Ascending aorta (tissue), 2 donors: ENCODE data around the gene TGIF2. TPM values are rescaled to one million over a fixed set of nuclear protein-coding genes. Genes with fewer than 3 reads are reported as not detected.

Source experiments
- DNase-seq, 2 donors: peaks; one replicate each; pipeline ENCODE4 v3.0.0-alpha.2; 2019; ENCODE audit warnings: low spot score in 2 of 2
- H3K27ac ChIP-seq, 2 donors: fragments of 200-600 bp; sonication (generic); one replicate each; pipeline ENCODE4 v1.5.1; 2016 to 2017; ENCODE audit warnings: mild to moderate bottlenecking in 1 of 2
- H3K27me3 ChIP-seq: fragments of 200-600 bp; sonication (generic); one replicate; pipeline ENCODE4 v1.5.1; 2017
- H3K36me3 ChIP-seq, 2 donors: fragments of 200-600 bp; sonication (generic); one replicate each; pipeline ENCODE4 v1.5.1; 2016
- H3K4me1 ChIP-seq, 2 donors: fragments of 200-600 bp; sonication (generic); one replicate each; pipeline ENCODE4 v1.5.1; 2016 to 2017; ENCODE audit warnings: mild to moderate bottlenecking in 1 of 2
- H3K4me3 ChIP-seq, 2 donors: fragments of 200-600 bp; sonication (generic); one replicate each; pipeline ENCODE4 v1.5.1; 2016 to 2017; ENCODE audit warnings: mild to moderate bottlenecking in 1 of 2
- H3K9me3 ChIP-seq, 2 donors: fragments of 200-600 bp; sonication (generic); one replicate each; pipeline ENCODE4 v1.5.1; 2016
- CTCF ChIP-seq, 3 experiments: fragments of 200-600 bp in 2 of 3; fragments of 450-650 bp in 1 of 3; sonication (generic) in 2 of 3; IDR thresholded peaks; one replicate each; pipeline ENCODE4 v1.5.1; 2016 to 2019; ENCODE audit warnings: antibody characterized with exemption in 3 of 3, mild to moderate bottlenecking in 1 of 3, moderate library complexity in 1 of 3
- intact Hi-C: fragments of 100-400 bp; cut with DNase I; formaldehyde crosslinking; loops from one replicate; pipeline ENCODE4 v1.15.1; 2023
- total RNA-seq: library from RNA; depleted of rRNA; stranded (reverse); fragments of >200 nt; gene quantifications from one replicate; pipeline ENCODE4 v1.1.0, GENCODE V29; 2016

The TGIF2 gene
- total RNA-seq, 1 donor from 2014 or later = 29.8 TPM

GRCh38 chr20:36614781-36615557, 41.6 kb downstream of the TGIF2 start:
- DNase-seq = no peak
- no peak for TF ChIP-seq CTCF (IDR thresholded peaks at IDR 0.05)
- peaks cover 39 to 52% of the 10 kb centered on the region in 2 donors for H3K36me3 ChIP-seq
- no peaks in the 10 kb centered on the region for H3K27me3 ChIP-seq
- H3K9me3 ChIP-seq = no peaks in the 10 kb centered on the region
- no peak overlapping the region for H3K27ac ChIP-seq
- no peak overlapping the region for H3K4me3 ChIP-seq
- H3K4me1 ChIP-seq = no peaks in the 10 kb centered on the region
- intact Hi-C loops = no loop called here

- no peak for DNase-seq
- Histone ChIP-seq H3K9me3 (no peaks in the 10 kb centered on the region), H3K4me3 (no peak overlapping the region), H3K27me3 (no peaks in the 10 kb centered on the region), H3K27ac (no peak overlapping the region), H3K4me1 (no peaks in the 10 kb centered on the region), H3K36me3 (no peaks in the 10 kb centered on the region)
- TF ChIP-seq CTCF (IDR thresholded peaks at IDR 0.05) = no peak
- intact Hi-C loops = no loop called here
Measured at GRCh38 chr20:36620917-36621316, 47.5 kb downstream of the TGIF2 start.

GRCh38 chr20:36623444-36623843, 50.0 kb downstream of the TGIF2 start:
- Histone ChIP-seq H3K9me3 (no peaks in the 10 kb centered on the region), H3K27me3 (no peaks in the 10 kb centered on the region), H3K36me3 (no peaks in the 10 kb centered on the region), H3K4me3 (no peak overlapping the region), H3K27ac (no peak overlapping the region), H3K4me1 (no peaks in the 10 kb centered on the region)
- no peak for DNase-seq
- no peak for TF ChIP-seq CTCF (IDR thresholded peaks at IDR 0.05)
- intact Hi-C loops = no loop called here

GRCh38 chr20:36624068-36624943, 50.9 kb downstream of the TGIF2 start:
- no peak for TF ChIP-seq CTCF (IDR thresholded peaks at IDR 0.05)
- no peaks in the 10 kb centered on the region for H3K27me3 ChIP-seq
- H3K36me3 ChIP-seq = no peaks in the 10 kb centered on the region
- no peaks in the 10 kb centered on the region for H3K4me1 ChIP-seq
- no peak overlapping the region for H3K27ac ChIP-seq
- H3K4me3 ChIP-seq = no peak overlapping the region
- no peaks in the 10 kb centered on the region for H3K9me3 ChIP-seq
- intact Hi-C loops = no loop called here
- DNase-seq = no peak

- H3K27me3 ChIP-seq = no peaks in the 10 kb centered on the region
- no peaks in the 10 kb centered on the region for H3K4me1 ChIP-seq
- H3K36me3 ChIP-seq = no peaks in the 10 kb centered on the region
- no peak for TF ChIP-seq CTCF (IDR thresholded peaks at IDR 0.05)
- no peak for DNase-seq
- no peaks in the 10 kb centered on the region for H3K9me3 ChIP-seq
- H3K4me3 ChIP-seq = no peak overlapping the region
- intact Hi-C loops = no loop called here
- no peak overlapping the region for H3K27ac ChIP-seq
Measured at GRCh38 chr20:36624944-36625324, 51.5 kb downstream of the TGIF2 start.
